SK-N-SH treated with all-trans-retinoic acid at 6 μM for 48 hours (cell line): Measurements from ENCODE around the gene KIFC1.

Source experiments
- SNAI2 ChIP-seq: fragments of 250-450 bp; sonication (Bioruptor Pico); IDR thresholded peaks from 2 replicates; pipeline ENCODE4 v1.5.0; 2020; ENCODE audit warnings: mild to moderate bottlenecking, moderate library complexity
- ZFP30 ChIP-seq: fragments of 450-650 bp; formaldehyde crosslinking; IDR thresholded peaks from 2 replicates; pipeline ENCODE4 v1.5.0; 2022; ENCODE audit warnings: mild to moderate bottlenecking, moderate library complexity
- ZNF8 ChIP-seq: fragments of 450-650 bp; formaldehyde crosslinking; IDR thresholded peaks from 2 replicates; pipeline ENCODE4 v1.5.0; 2020; ENCODE audit warnings: mild to moderate bottlenecking, moderate library complexity
- TF ChIP-seq, protein P1 (sequence below): fragments of 250-450 bp; sonication (Bioruptor Pico); IDR thresholded peaks from 2 replicates; pipeline ENCODE4 v1.8.0; 2021; ENCODE audit warnings: low read depth, mild to moderate bottlenecking, moderate library complexity, borderline replicate concordance
- TF ChIP-seq, protein P2 (sequence below): fragments of 250-450 bp; sonication (Bioruptor Pico); IDR thresholded peaks from 2 replicates; pipeline ENCODE4 v1.8.0; 2020; ENCODE audit warnings: mild to moderate bottlenecking, moderate library complexity, borderline replicate concordance

GRCh38 chr6:33420491-33421343 is 29.1 kb downstream of the KIFC1 start:
- TF ChIP-seq ZNF8 (CRISPR knock-in tag) (no peak), SNAI2 (CRISPR knock-in tag) (no peak), ZFP30 (CRISPR knock-in tag) (no peak)
- TF ChIP-seq, protein P1, sequence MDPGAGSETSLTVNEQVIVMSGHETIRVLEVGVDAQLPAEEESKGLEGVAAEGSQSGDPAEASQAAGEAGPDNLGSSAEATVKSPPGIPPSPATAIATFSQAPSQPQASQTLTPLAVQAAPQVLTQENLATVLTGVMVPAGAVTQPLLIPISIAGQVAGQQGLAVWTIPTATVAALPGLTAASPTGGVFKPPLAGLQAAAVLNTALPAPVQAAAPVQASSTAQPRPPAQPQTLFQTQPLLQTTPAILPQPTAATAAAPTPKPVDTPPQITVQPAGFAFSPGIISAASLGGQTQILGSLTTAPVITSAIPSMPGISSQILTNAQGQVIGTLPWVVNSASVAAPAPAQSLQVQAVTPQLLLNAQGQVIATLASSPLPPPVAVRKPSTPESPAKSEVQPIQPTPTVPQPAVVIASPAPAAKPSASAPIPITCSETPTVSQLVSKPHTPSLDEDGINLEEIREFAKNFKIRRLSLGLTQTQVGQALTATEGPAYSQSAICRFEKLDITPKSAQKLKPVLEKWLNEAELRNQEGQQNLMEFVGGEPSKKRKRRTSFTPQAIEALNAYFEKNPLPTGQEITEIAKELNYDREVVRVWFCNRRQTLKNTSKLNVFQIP (CRISPR knock-in tag) = no peak
- TF ChIP-seq, protein P2, sequence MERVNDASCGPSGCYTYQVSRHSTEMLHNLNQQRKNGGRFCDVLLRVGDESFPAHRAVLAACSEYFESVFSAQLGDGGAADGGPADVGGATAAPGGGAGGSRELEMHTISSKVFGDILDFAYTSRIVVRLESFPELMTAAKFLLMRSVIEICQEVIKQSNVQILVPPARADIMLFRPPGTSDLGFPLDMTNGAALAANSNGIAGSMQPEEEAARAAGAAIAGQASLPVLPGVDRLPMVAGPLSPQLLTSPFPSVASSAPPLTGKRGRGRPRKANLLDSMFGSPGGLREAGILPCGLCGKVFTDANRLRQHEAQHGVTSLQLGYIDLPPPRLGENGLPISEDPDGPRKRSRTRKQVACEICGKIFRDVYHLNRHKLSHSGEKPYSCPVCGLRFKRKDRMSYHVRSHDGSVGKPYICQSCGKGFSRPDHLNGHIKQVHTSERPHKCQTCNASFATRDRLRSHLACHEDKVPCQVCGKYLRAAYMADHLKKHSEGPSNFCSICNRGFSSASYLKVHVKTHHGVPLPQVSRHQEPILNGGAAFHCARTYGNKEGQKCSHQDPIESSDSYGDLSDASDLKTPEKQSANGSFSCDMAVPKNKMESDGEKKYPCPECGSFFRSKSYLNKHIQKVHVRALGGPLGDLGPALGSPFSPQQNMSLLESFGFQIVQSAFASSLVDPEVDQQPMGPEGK (CRISPR knock-in tag) = no peak
